Endothelial cell of umbilical vein (primary cell): ENCODE data around the gene FAM185A. TPM values are rescaled to one million over a fixed set of nuclear protein-coding genes. Genes with fewer than 3 reads are reported as not detected.

ENCODE experiments used
- BruUV-seq: library from RNA; stranded (reverse); fragments of 400-500 nt; replicated peaks from 2 replicates; lab custom pipeline; 2021; lab: Mats Ljungman, UMichigan
- CTCF ChIA-PET: fragments of 300-600, 350-600 bp; sonication (Branson Sonifier 250); formaldehyde crosslinking; loops from one replicate; lab custom pipeline; 2021; ENCODE audit warnings: antibody characterized with exemption, inconsistent platforms; lab: Charles Lee
- POLR2A ChIA-PET: fragments of 300-600, 350-600 bp; sonication (Branson Sonifier 250); formaldehyde crosslinking; loops from one replicate; lab custom pipeline; 2021; ENCODE audit warnings: antibody characterized with exemption, inconsistent platforms; lab: Charles Lee
- DNase-seq: peaks from one replicate; pipeline ENCODE4 v3.0.0-alpha.2; 2011; ENCODE audit warnings: low read depth, low spot score
- FAIRE-seq: peaks from 2 replicates; lab custom pipeline; 2011; peaks lifted over from hg19 to GRCh38; lab: Jason Lieb, UNC
- H2AFZ ChIP-seq: 2 replicates; pipeline ENCODE4 v1.6.0; 2012; ENCODE audit warnings: low read depth, low read length, control low read depth, inconsistent platforms
- H3K27ac ChIP-seq: 2 replicates; pipeline ENCODE4 v1.5.1; 2011; ENCODE audit warnings: low read depth, mild to moderate bottlenecking, control low read depth, low read length, moderate library complexity; ENCODE audit not compliant: insufficient read depth
- H3K27me3 ChIP-seq, 2 experiments: 2 replicates each; pipeline versions ENCODE4 v1.6.0 to v1.6.1; 2011; ENCODE audit warnings: low read length in 2 of 2, mixed read lengths in 1 of 2; ENCODE audit not compliant: control insufficient read depth in 2 of 2, insufficient read depth in 2 of 2
- H3K36me3 ChIP-seq, 2 experiments: 2 replicates in 1 of 2; 3 replicates in 1 of 2; pipeline ENCODE4 v1.5.1; 2011; ENCODE audit warnings: low read length in 2 of 2, mild to moderate bottlenecking in 1 of 2, moderate library complexity in 1 of 2; ENCODE audit not compliant: control insufficient read depth in 2 of 2, insufficient read depth in 2 of 2; ENCODE audit errors: extremely low read depth in 1 of 2
- H3K4me1 ChIP-seq: 3 replicates; pipeline ENCODE4 v1.5.1; 2011; ENCODE audit warnings: mild to moderate bottlenecking, low read length; ENCODE audit not compliant: control insufficient read depth, insufficient read depth; ENCODE audit errors: extremely low read depth
- H3K4me2 ChIP-seq: 2 replicates; pipeline ENCODE4 v1.6.1; 2011; ENCODE audit warnings: low read length, control low read depth, mixed read lengths; ENCODE audit not compliant: insufficient read depth
- H3K4me3 ChIP-seq, 3 experiments: fragments of 200-600 bp in 1 of 3; sonication (generic), shearing (Covaris generic) in 1 of 3; replicated peaks in 1 of 3; 2 replicates each; pipeline ENCODE4 v1.5.1; 2011 to 2016; ENCODE audit warnings: control low read depth in 3 of 3, low read length in 3 of 3, mild to moderate bottlenecking in 2 of 3, inconsistent platforms in 1 of 3, low read depth in 1 of 3, moderate library complexity in 1 of 3; ENCODE audit not compliant: insufficient read depth in 1 of 3
- H3K79me2 ChIP-seq: 2 replicates; pipeline ENCODE4 v1.6.0; 2012; ENCODE audit warnings: low read length, inconsistent platforms; ENCODE audit not compliant: control insufficient read depth, insufficient read depth
- H3K9ac ChIP-seq: replicated peaks from 2 replicates; pipeline ENCODE3; 2011; ENCODE audit warnings: low read length, control low read depth; ENCODE audit not compliant: insufficient read depth; ENCODE audit errors: extremely low read depth
- H3K9me1 ChIP-seq: replicated peaks from 3 replicates; pipeline ENCODE4 v1.6.0; 2011; ENCODE audit warnings: mild to moderate bottlenecking, low read length; ENCODE audit not compliant: control insufficient read depth, insufficient read depth; ENCODE audit errors: extremely low read depth
- H3K9me3 ChIP-seq: replicated peaks from 2 replicates; pipeline ENCODE4 v1.5.1; 2012; ENCODE audit warnings: low read length, inconsistent platforms; ENCODE audit not compliant: control insufficient read depth, insufficient read depth
- H4K20me1 ChIP-seq: replicated peaks from 2 replicates; pipeline ENCODE3; 2011; ENCODE audit warnings: mild to moderate bottlenecking, low read length; ENCODE audit not compliant: control insufficient read depth, insufficient read depth; ENCODE audit errors: extremely low read depth
- EZH2 ChIP-seq: IDR thresholded peaks from 2 replicates; pipeline ENCODE4 v1.6.1; 2012; ENCODE audit warnings: borderline replicate concordance, low read depth, mild to moderate bottlenecking, moderate library complexity, low read length, inconsistent platforms; ENCODE audit not compliant: severe bottlenecking
- FOS ChIP-seq: IDR thresholded peaks from 2 replicates; pipeline ENCODE4 v1.6.1; 2011; ENCODE audit warnings: mild to moderate bottlenecking, low read length, moderate library complexity, borderline replicate concordance; ENCODE audit not compliant: insufficient read depth
- GATA2 ChIP-seq: IDR thresholded peaks from 2 replicates; pipeline ENCODE4 v1.7.0; 2011; ENCODE audit warnings: low read depth, mild to moderate bottlenecking, moderate library complexity, mixed read lengths, low read length; ENCODE audit not compliant: insufficient read length, insufficient read depth
- JUN ChIP-seq: IDR thresholded peaks from 2 replicates; pipeline ENCODE4 v1.6.1; 2011; ENCODE audit warnings: borderline replicate concordance, low read depth; ENCODE audit not compliant: insufficient read length, insufficient read depth
- MYC ChIP-seq: IDR thresholded peaks from one replicate; pipeline ENCODE4 v1.6.1; 2011; ENCODE audit warnings: mild to moderate bottlenecking, low read depth, low read length
- POLR2A ChIP-seq: IDR thresholded peaks from 2 replicates; pipeline ENCODE4 v1.6.1; 2012; ENCODE audit warnings: low read depth, mild to moderate bottlenecking, control low read depth, low read length
- POLR2AphosphoS5 ChIP-seq: IDR thresholded peaks from 2 replicates; pipeline ENCODE4 v1.6.1; 2012; ENCODE audit warnings: low read depth, mild to moderate bottlenecking, control low read depth, low read length, moderate library complexity; ENCODE audit not compliant: insufficient read depth
- dilution Hi-C: fragments of 300-500 bp; cut with MboI; formaldehyde crosslinking; loops from one replicate; pipeline ENCODE4 v1.15.0; 2019; ENCODE audit warnings: low sequenced_read_pairs; ENCODE audit not compliant: extremely low pct_ligation_motif_present
- intact Hi-C: fragments of 100-400 bp; cut with micrococcal nuclease; formaldehyde crosslinking; loops from one replicate; pipeline ENCODE4 v1.10.0; 2022
- polyA plus RNA-seq, 4 experiments: library from polyadenylated mRNA; depleted of rRNA in 3 of 4; stranded (reverse) in 3 of 4; unstranded in 1 of 4; fragments of >200 nt; gene quantifications; 2 replicates each; pipeline versions ENCODE4 v1.2.1 to v1.2.3, GENCODE V29; 2011 to 2012; ENCODE audit warnings: missing spikeins in 1 of 4
- total RNA-seq: library from RNA; stranded (reverse); gene quantifications from 2 replicates; pipeline ENCODE4 v1.2.3, GENCODE V29; 2021
- TF ChIP-seq, protein P1 (sequence below): IDR thresholded peaks from 2 replicates; pipeline ENCODE4 v1.6.1; 2011; ENCODE audit not compliant: insufficient read depth, insufficient read length
- TF ChIP-seq, protein P2 (sequence below), 2 donors: IDR thresholded peaks; 1 replicate in 1 of 2; 2 replicates in 1 of 2; pipeline ENCODE4 v1.5.1; 2011; ENCODE audit warnings: low read length in 2 of 2, mild to moderate bottlenecking in 2 of 2, moderate library complexity in 2 of 2, control low read depth in 1 of 2, inconsistent platforms in 1 of 2, low read depth in 1 of 2; ENCODE audit not compliant: insufficient read depth in 1 of 2; ENCODE audit errors: extremely low read depth in 1 of 2

Gene FAM185A
- total and polyA plus RNA-seq, 2 donors (not counting 3 experiments of a cell fraction or from before 2014, with no cell fraction given), result 5.4 to 7.6 TPM

DNA sequence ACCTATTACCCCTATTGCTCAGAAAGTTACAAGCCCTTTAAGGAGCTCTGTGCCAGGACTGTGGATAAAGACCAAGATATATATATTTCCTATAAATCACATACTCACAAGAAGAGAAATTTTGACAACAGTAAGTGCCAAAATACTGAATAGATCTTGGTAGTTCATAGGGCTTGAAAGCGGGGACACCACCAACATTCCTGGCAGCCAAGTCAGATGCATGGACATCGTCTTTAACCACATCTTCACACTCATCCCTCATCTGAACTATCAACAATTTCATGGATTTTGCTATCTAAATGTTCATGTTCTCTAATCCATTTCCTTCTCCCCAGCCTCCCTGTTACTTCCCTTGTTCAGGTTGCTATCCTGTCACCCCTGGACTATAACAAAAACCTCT is 96.5 kb downstream of the FAM185A start:
- DNase-seq (no peak), FAIRE-seq (no peak)
- Histone ChIP-seq H3K27ac (no peak overlapping the region), H3K9me1 (no peaks in the 10 kb centered on the region), H3K27me3 (no peaks in the 10 kb centered on the region), H3K9me3 (no peaks in the 10 kb centered on the region), H4K20me1 (no peaks in the 10 kb centered on the region), H3K79me2 (no peaks in the 10 kb centered on the region), H3K4me2 (no peak overlapping the region), H3K36me3 (no peaks in the 10 kb centered on the region), H3K4me1 (no peaks in the 10 kb centered on the region), H3K4me3 (no peak overlapping the region), H2AFZ (no peak overlapping the region), H3K9ac (no peak overlapping the region)
- dilution Hi-C loops (no loop called here), intact Hi-C loops (no loop called here)
- CTCF ChIA-PET, result no interaction called here
- POLR2A ChIA-PET, result no interaction called here
- TF ChIP-seq MYC (no peak), POLR2AphosphoS5 (no peak), EZH2 (no peak), FOS (no peak), POLR2A (no peak), JUN (no peak), GATA2 (no peak)
- TF ChIP-seq, protein P1, sequence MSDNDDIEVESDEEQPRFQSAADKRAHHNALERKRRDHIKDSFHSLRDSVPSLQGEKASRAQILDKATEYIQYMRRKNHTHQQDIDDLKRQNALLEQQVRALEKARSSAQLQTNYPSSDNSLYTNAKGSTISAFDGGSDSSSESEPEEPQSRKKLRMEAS, result no peak
- TF ChIP-seq, protein P2, sequence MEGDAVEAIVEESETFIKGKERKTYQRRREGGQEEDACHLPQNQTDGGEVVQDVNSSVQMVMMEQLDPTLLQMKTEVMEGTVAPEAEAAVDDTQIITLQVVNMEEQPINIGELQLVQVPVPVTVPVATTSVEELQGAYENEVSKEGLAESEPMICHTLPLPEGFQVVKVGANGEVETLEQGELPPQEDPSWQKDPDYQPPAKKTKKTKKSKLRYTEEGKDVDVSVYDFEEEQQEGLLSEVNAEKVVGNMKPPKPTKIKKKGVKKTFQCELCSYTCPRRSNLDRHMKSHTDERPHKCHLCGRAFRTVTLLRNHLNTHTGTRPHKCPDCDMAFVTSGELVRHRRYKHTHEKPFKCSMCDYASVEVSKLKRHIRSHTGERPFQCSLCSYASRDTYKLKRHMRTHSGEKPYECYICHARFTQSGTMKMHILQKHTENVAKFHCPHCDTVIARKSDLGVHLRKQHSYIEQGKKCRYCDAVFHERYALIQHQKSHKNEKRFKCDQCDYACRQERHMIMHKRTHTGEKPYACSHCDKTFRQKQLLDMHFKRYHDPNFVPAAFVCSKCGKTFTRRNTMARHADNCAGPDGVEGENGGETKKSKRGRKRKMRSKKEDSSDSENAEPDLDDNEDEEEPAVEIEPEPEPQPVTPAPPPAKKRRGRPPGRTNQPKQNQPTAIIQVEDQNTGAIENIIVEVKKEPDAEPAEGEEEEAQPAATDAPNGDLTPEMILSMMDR (IDR thresholded peaks at IDR 0.05; ENCODE audit: extremely low read depth in 1 of 2, insufficient read depth in 1 of 2, low read depth in 1 of 2, low read length in 2 of 2), result no peak
- BruUV-seq, result no TSS peak
